Measurements from ENCODE around the gene OLR1.

DNA sequence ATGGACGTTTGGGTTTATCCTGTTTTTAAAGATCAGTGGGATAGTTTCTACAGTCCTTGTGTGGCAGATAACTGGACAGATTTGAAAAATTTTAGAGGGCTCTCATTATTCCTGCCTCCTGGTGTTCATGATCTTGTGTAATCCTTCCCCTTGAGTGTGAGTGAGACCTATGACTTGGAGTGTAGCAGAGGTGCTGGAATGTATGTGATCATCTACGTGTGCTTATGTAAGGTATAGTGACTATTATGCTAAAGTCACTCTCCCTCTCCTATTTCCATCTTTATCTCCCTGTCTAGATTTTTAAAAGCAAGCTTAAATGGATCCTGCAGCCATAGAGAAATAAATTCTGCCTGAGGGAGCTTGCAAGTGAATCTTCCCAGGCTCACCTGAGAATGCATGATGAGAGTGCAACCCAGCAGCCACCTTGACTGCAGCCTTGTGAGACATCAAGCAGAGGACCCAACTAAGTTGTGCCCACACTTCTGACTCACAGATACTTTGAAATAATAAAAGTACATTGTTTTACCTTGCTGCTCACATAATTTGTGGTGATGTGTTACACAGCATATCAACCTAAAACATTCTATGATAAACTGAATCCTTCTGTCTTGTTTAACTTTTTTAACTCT is 3.2 kb upstream of the OLR1 start:
- TF ChIP-seq POLR2A (IDR thresholded peaks at IDR 0.05; ENCODE audit: low read depth, low read length) (no peak), POLR2AphosphoS5 (IDR thresholded peaks at IDR 0.05; ENCODE audit: low read depth, low read length) (no peak)

Measured in GM12892 (cell line).